Karpas-422 (cell line): Measurements from ENCODE around the gene PASD1. TPM values are rescaled to one million over a fixed set of nuclear protein-coding genes. Genes with fewer than 3 reads are reported as not detected.
"Not testable (repeated sequence)": the region's sequence is repeated elsewhere in the genome, so short reads cannot be mapped to it uniquely, and the experiment has no call there.

Experiments used
- DNase-seq: peaks from one replicate; pipeline ENCODE4 v3.0.0-alpha.2; 2015
- H2AFZ ChIP-seq: fragments of 200-600 bp; sonication (generic); 2 replicates; pipeline ENCODE4 v1.6.1; 2014; ENCODE audit warnings: antibody characterized with exemption, low read length, mixed read lengths
- H3K27ac ChIP-seq: fragments of 200-600 bp; sonication (generic); 2 replicates; pipeline ENCODE4 v1.5.1; 2014; ENCODE audit warnings: mild to moderate bottlenecking, low read length, moderate library complexity
- H3K27me3 ChIP-seq: fragments of 200-600 bp; sonication (generic); 2 replicates; pipeline ENCODE4 v1.6.1; 2014; ENCODE audit warnings: low read length, mixed read lengths
- H3K36me3 ChIP-seq: fragments of 200-600 bp; sonication (generic); 2 replicates; pipeline ENCODE4 v1.6.1; 2014; ENCODE audit warnings: low read length, mixed read lengths; ENCODE audit not compliant: insufficient read depth
- H3K4me1 ChIP-seq: fragments of 200-600 bp; sonication (generic); 2 replicates; pipeline ENCODE4 v1.6.1; 2014; ENCODE audit warnings: mild to moderate bottlenecking, low read length, mixed read lengths
- H3K4me2 ChIP-seq: fragments of 200-600 bp; sonication (generic); 2 replicates; pipeline ENCODE4 v1.6.1; 2014; ENCODE audit warnings: low read length, low read depth, mild to moderate bottlenecking; ENCODE audit not compliant: poor library complexity, severe bottlenecking
- H3K4me3 ChIP-seq: fragments of 200-600 bp; sonication (generic); 2 replicates; pipeline ENCODE4 v1.5.1; 2014; ENCODE audit warnings: mild to moderate bottlenecking, antibody characterized with exemption, low read length, mixed read lengths
- H3K79me2 ChIP-seq: fragments of 200-600 bp; sonication (generic); 2 replicates; pipeline ENCODE4 v1.6.1; 2014; ENCODE audit warnings: mild to moderate bottlenecking, low read length, mixed read lengths
- H3K9ac ChIP-seq: fragments of 200-600 bp; sonication (generic); 2 replicates; pipeline ENCODE4 v1.6.0; 2014; ENCODE audit warnings: low read length
- H3K9me2 ChIP-seq: fragments of 200-600 bp; sonication (generic), shearing (Covaris generic); replicated peaks from 2 replicates; pipeline ENCODE4 v1.6.0; 2014; ENCODE audit warnings: mild to moderate bottlenecking, low read length, moderate library complexity; ENCODE audit not compliant: insufficient read depth
- H3K9me3 ChIP-seq: fragments of 300-700, 200-600 bp; sonication (generic); 2 replicates; pipeline ENCODE4 v1.6.1; 2014; ENCODE audit warnings: low read length, mixed read lengths
- H4K20me1 ChIP-seq: fragments of 200-600 bp; sonication (generic); 2 replicates; pipeline ENCODE4 v1.6.1; 2014; ENCODE audit warnings: mild to moderate bottlenecking, antibody characterized with exemption, low read length, low read depth; ENCODE audit not compliant: insufficient read depth
- total RNA-seq: library from RNA; depleted of rRNA; stranded (reverse); fragments of >200 nt; shearing (Covaris generic); gene quantifications from 2 replicates; pipeline ENCODE4 v1.2.3, GENCODE V29; 2014; ENCODE audit warnings: low replicate concordance

The PASD1 gene
- total RNA-seq, 1 experiment from 2014 or later = not detected

- Histone ChIP-seq H3K9me3 (no peaks in the 10 kb centered on the region), H3K4me1 (no peaks in the 10 kb centered on the region), H3K36me3 (no peaks in the 10 kb centered on the region), H3K27ac (no peak overlapping the region), H3K9ac (no peak overlapping the region), H3K4me3 (no peak overlapping the region), H4K20me1 (no peaks in the 10 kb centered on the region), H3K9me2 (0 out of 2 replicates have a peak, but pooled peaks cover 3% of the 10 kb centered on the region), H3K4me2 (no peak overlapping the region), H3K79me2 (no peaks in the 10 kb centered on the region), H3K27me3 (no peaks in the 10 kb centered on the region), H2AFZ (no peak overlapping the region)
- DNase-seq = no peak
Measured at GRCh38 chrX:151692825-151693224, 129.3 kb downstream of the PASD1 start.

DNA sequence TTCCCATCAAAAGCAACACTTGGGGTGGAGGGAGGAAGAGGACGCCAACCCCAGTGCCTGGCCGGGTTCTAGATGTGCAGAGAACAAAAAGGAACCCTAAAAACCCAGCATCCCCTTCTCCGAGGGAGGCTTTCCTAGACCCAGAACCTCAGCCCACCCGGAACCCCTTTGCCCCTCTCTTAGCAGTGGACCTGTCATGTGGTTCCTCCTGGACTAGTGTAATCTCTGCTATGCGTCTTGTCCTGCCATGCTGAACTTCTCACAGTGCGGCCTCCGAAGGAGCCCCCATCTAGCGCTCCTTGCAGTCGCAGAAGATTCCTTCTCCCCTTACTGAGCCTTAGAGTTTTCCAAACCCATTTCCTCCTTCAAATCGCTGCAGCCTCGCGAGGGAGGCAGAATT, 130.6 kb downstream of the PASD1 start:
- H3K9me3 ChIP-seq = no peaks in the 10 kb centered on the region
- H2AFZ ChIP-seq = no peak overlapping the region
- no peak overlapping the region for H3K27ac ChIP-seq
- H3K9ac ChIP-seq = no peak overlapping the region
- H3K79me2 ChIP-seq = no peaks in the 10 kb centered on the region
- H3K9me2 ChIP-seq = 0 out of 2 replicates have a peak, but pooled peaks cover 3% of the 10 kb centered on the region
- H4K20me1 ChIP-seq = no peaks in the 10 kb centered on the region
- no peak for DNase-seq
- H3K4me1 ChIP-seq = no peaks in the 10 kb centered on the region
- no peaks in the 10 kb centered on the region for H3K36me3 ChIP-seq
- no peaks in the 10 kb centered on the region for H3K27me3 ChIP-seq
- H3K4me2 ChIP-seq = no peak overlapping the region
- no peak overlapping the region for H3K4me3 ChIP-seq

GRCh38 chrX:151694661-151695582, 131.4 kb downstream of the PASD1 start, which contains the start of gene PRRG3:
Gene PRRG3, plus strand, starts transcription at chrX:151695458. Its CDS starts 3,357 bp downstream, at chrX:151698815.
- no peak for DNase-seq
- Histone ChIP-seq H4K20me1 (no peaks in the 10 kb centered on the region), H3K27me3 (no peaks in the 10 kb centered on the region), H3K27ac (no peak within 1 kb of the TSS), H3K9ac (no peak within 1 kb of the TSS), H3K79me2 (no peaks in the 10 kb centered on the region), H3K9me3 (no peaks in the 10 kb centered on the region), H3K4me1 (no peaks in the 10 kb centered on the region), H3K4me2 (no peak within 1 kb of the TSS), H3K4me3 (no peak within 1 kb of the TSS), H3K36me3 (no peaks in the 10 kb centered on the region), H3K9me2 (no peaks in the 10 kb centered on the region), H2AFZ (no peak within 1 kb of the TSS)

- Histone ChIP-seq H3K4me2 (no peak overlapping the region), H3K9me2 (no peaks in the 10 kb centered on the region), H3K36me3 (no peaks in the 10 kb centered on the region), H3K79me2 (no peaks in the 10 kb centered on the region), H3K4me3 (no peak overlapping the region), H3K4me1 (no peaks in the 10 kb centered on the region), H3K9ac (no peak overlapping the region), H3K9me3 (no peaks in the 10 kb centered on the region), H2AFZ (no peak overlapping the region), H4K20me1 (no peaks in the 10 kb centered on the region), H3K27ac (no peak overlapping the region), H3K27me3 (no peaks in the 10 kb centered on the region)
- DNase-seq = no peak
Measured at GRCh38 chrX:151695583-151696340, 132.3 kb downstream of the PASD1 start.

DNA sequence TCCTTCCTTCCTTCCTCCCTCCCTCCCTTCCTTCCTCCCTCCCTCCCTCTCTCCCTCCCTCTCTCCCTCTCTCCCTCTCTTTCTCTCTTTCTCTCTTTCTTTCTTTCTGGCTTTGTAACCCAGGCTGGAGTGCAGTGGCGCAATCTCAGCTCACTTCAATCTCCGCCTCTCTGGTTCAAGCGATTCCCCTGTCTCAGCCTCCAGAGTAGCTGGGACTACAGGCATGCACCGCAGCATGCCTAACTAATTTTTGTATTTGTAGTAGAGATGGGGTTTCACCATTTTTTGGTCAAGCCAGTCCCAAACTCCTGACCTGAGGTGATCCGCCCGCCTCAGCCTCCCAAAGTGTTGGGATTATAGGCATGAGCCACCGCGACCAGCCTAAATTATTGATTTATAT, 133.6 kb downstream of the PASD1 start:
- not testable (repeated sequence) for H3K4me2 ChIP-seq, H4K20me1 ChIP-seq, H3K27me3 ChIP-seq, H3K9ac ChIP-seq, H3K4me3 ChIP-seq, H3K79me2 ChIP-seq, H3K27ac ChIP-seq, H2AFZ ChIP-seq, H3K9me3 ChIP-seq, H3K9me2 ChIP-seq, DNase-seq, H3K36me3 ChIP-seq, H3K4me1 ChIP-seq

GRCh38 chrX:151697522-151697921, 134.0 kb downstream of the PASD1 start:
- no peak overlapping the region for H3K9ac ChIP-seq

GRCh38 chrX:151698485-151698884, 135.0 kb downstream of the PASD1 start:
- H3K79me2 ChIP-seq = no peaks in the 10 kb centered on the region
- H3K4me2 ChIP-seq = no peak overlapping the region
- no peaks in the 10 kb centered on the region for H3K4me1 ChIP-seq
- H3K27ac ChIP-seq = no peak overlapping the region
- H4K20me1 ChIP-seq = no peaks in the 10 kb centered on the region
- DNase-seq = no peak
- H3K4me3 ChIP-seq = no peak overlapping the region
- H3K9ac ChIP-seq = no peak overlapping the region
- no peaks in the 10 kb centered on the region for H3K36me3 ChIP-seq
- H3K27me3 ChIP-seq = no peaks in the 10 kb centered on the region
- H3K9me2 ChIP-seq = no peaks in the 10 kb centered on the region
- H3K9me3 ChIP-seq = no peaks in the 10 kb centered on the region
- H2AFZ ChIP-seq = no peak overlapping the region

More at GRCh38 chrX:151697522-151697921, 134.0 kb downstream of the PASD1 start:
- Histone ChIP-seq H3K27me3 (no peaks in the 10 kb centered on the region), H3K9me2 (no peaks in the 10 kb centered on the region), H4K20me1 (no peaks in the 10 kb centered on the region), H3K4me1 (no peaks in the 10 kb centered on the region), H3K9me3 (no peaks in the 10 kb centered on the region), H2AFZ (no peak overlapping the region), H3K4me2 (no peak overlapping the region), H3K4me3 (no peak overlapping the region), H3K36me3 (no peaks in the 10 kb centered on the region), H3K27ac (no peak overlapping the region), H3K79me2 (no peaks in the 10 kb centered on the region)
- DNase-seq = no peak

GRCh38 chrX:151699746-151700145, 136.3 kb downstream of the PASD1 start:
- Histone ChIP-seq H3K4me1 (no peaks in the 10 kb centered on the region), H3K9ac (no peak overlapping the region), H3K4me2 (no peak overlapping the region), H3K27ac (no peak overlapping the region), H2AFZ (no peak overlapping the region), H3K9me2 (no peaks in the 10 kb centered on the region), H3K9me3 (no peaks in the 10 kb centered on the region), H3K79me2 (no peaks in the 10 kb centered on the region), H4K20me1 (no peaks in the 10 kb centered on the region), H3K36me3 (no peaks in the 10 kb centered on the region), H3K27me3 (no peaks in the 10 kb centered on the region), H3K4me3 (no peak overlapping the region)
- no peak for DNase-seq
